Rectal smooth muscle tissue (tissue), 1 donor: ENCODE data around the gene ABCA2.

ENCODE experiments used
- H3K27ac ChIP-seq: one replicate; pipeline ENCODE4 v1.7.0; 2013; ENCODE audit warnings: low read depth, low read length, inconsistent platforms
- H3K27me3 ChIP-seq: one replicate; pipeline ENCODE4 v1.7.0; 2013; ENCODE audit warnings: low read length; ENCODE audit not compliant: control insufficient read depth, insufficient read depth
- H3K36me3 ChIP-seq: one replicate; pipeline ENCODE4 v1.7.0; 2013; ENCODE audit warnings: low read length; ENCODE audit not compliant: control insufficient read depth, insufficient read depth
- H3K4me1 ChIP-seq: one replicate; pipeline ENCODE4 v1.7.0; 2013; ENCODE audit warnings: low read length; ENCODE audit not compliant: control insufficient read depth, insufficient read depth
- H3K4me3 ChIP-seq: one replicate; pipeline ENCODE4 v1.7.0; 2013; ENCODE audit warnings: low read length
- H3K9ac ChIP-seq: one replicate; pipeline ENCODE4 v1.7.0; 2013; ENCODE audit warnings: low read length

Gene ABCA2

DNA sequence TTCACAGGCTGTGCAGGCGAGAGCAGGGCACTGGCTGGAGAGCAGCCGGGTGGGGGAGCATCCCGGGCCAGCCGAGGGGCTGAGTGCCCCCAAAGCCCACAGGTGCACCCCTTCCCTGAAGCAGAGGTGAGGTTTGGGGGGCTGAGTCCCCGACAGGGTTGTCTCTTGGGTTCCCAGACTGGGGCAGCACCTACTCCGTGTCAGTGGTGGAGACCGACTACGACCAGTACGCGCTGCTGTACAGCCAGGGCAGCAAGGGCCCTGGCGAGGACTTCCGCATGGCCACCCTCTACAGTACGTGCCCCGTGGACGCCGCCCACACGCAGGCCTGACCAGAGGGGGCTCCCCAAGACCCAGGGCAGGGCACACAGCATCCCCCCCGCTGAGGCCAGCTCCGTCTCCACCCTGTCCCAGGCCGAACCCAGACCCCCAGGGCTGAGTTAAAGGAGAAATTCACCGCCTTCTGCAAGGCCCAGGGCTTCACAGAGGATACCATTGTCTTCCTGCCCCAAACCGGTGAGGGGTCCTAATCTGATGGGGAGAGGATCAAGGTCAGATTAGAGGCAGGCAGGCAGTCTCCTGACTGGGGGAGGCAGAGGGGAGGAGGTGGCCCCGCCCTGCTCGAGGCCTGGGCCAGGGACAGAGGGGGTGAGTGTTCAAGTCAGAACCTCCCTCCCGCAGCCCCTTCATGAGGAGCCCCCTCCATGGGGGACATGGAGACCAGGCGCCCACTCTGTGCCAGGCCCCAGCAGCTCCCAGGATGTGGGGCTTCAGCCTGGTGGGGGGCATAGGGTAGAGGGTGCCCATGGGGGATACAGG, 48.1 kb downstream of the ABCA2 start:
- Histone ChIP-seq H3K4me1 (no peaks in the 10 kb centered on the region), H3K4me3 (no peak overlapping the region), H3K27me3 (peaks cover 13% of the 10 kb centered on the region), H3K27ac (no peak overlapping the region), H3K36me3 (no peaks in the 10 kb centered on the region), H3K9ac (no peak overlapping the region)

DNA sequence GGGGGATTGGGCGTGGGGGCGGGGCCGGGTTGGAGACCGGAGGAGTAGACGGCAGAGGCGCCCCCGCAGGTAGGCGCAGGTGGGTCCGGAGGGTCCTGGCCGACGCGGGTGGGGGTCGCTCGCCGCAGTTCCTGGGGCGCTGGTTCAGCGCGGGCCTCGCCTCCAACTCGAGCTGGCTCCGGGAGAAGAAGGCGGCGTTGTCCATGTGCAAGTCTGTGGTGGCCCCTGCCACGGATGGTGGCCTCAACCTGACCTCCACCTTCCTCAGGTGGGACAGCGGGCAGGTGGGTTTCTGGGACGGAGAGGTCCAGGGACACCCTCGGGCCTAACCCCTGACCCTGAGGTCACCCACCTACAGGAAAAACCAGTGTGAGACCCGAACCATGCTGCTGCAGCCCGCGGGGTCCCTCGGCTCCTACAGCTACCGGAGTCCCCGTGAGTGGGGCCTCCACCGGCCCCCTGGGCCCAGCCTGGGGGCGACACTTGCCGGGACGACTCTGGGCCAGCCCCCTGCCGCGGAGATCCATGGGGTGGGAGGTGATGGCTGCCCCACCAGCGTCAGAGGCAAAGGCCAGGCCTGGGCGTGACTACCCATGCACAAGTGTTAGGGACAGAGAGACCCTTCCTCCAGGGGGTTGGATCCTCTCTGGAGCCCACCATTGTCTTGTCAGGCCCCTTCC, 49.0 kb downstream of the ABCA2 start:
- Histone ChIP-seq H3K36me3 (no peaks in the 10 kb centered on the region), H3K27ac (no peak overlapping the region), H3K27me3 (peaks cover 9% of the 10 kb centered on the region), H3K4me3 (no peak overlapping the region), H3K4me1 (no peaks in the 10 kb centered on the region), H3K9ac (no peak overlapping the region)

DNA sequence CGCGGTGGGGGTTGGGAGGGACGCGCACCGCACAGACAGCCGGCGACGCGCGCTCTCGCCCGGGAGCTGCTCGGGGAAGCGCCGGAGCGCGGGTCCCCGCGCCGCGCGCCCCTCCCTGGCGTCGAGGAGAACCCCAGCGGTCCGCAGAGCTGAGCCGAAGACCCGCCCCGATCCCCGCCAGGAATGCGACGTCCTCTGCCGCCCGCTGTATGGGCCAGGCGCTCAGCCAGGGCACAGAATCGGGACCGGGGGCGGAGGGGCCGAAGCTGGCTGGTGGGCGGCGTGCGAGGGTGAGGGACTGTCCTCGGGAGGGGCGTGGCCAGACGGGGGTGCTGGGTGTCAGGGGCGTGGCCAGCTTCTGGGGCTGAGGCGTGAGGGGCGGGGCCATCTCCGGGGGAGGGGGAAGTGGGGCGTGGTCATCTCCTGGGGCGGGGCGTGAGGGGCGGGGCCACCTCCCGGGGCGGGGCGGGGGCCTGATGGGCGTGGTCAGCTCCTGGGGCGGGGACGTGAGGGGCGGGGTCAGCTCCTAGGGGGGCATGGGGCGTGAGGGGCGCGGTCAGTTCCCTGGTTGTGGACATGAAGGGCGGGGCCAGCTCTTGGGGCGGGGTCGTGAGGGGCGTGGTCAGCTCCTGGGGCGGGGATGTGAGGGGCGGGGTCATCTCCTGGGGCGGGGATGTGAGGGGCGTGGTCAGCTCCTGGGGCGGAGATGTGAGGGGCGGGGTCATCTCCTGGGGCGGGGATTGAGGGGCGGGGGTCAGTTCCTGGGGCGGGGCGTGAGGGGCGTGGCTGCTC, 49.8 kb downstream of the ABCA2 start:
- no peak overlapping the region for H3K9ac ChIP-seq
- H3K36me3 ChIP-seq, result no peaks in the 10 kb centered on the region
- peaks cover 9% of the 10 kb centered on the region for H3K27me3 ChIP-seq
- no peak overlapping the region for H3K27ac ChIP-seq
- no peaks in the 10 kb centered on the region for H3K4me1 ChIP-seq
- peak overlapping the region; percentile 51 for H3K4me3 ChIP-seq

DNA sequence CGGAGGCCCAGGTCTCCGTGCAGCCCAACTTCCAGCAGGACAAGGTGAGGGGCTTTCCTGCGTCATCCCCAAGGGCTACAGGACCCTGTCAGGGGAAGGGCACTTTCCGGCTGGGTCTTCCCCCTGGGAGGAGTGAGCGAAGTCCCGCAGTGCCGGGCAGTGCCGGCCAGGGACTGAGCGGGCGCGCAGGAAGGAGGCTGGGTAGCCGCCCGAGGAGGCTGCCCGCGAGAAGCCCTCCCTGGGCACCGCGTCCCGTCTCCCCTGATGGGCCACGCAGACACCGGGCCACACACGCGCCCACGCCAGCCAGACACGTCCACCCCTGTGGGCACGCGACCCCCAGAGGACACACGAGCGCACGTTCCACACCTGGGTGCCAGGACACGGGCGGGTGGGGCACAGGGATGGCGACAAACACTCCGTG, 50.4 kb downstream of the ABCA2 start:
- H3K27ac ChIP-seq, result no peak overlapping the region
- H3K27me3 ChIP-seq, result peaks cover 3% of the 10 kb centered on the region
- H3K9ac ChIP-seq, result no peak overlapping the region
- H3K36me3 ChIP-seq, result no peaks in the 10 kb centered on the region
- no peaks in the 10 kb centered on the region for H3K4me1 ChIP-seq
- H3K4me3 ChIP-seq, result peak overlapping the region; percentile 51

DNA sequence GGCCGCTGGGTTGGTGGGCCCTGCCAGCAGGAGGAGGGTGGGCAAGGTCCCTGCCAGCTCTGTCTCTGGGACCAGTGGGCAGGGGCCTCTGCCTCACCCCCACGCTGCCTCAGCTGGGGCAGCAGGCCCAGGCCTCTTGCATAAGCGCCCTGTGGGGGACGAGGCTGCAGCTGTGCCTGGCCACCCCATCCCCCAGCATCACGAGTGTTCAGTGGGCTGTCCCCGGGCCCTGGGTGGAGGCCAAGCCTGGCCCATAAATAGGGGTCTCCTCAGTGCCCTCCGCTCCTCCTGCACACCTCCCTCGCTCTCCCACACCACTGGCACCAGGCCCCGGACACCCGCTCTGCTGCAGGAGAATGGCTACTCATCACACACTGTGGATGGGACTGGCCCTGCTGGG, 50.8 kb downstream of the ABCA2 start, which contains the start of gene PTGDS:
Gene PTGDS (plus strand): TSS at position 282 of the 400 bp plus-strand sequence. CDS start 75 bp downstream, at position 357.
- H3K4me1 ChIP-seq, result no peaks in the 10 kb centered on the region
- peaks cover 2% of the 10 kb centered on the region for H3K27me3 ChIP-seq
- H3K9ac ChIP-seq, result no peak within 1 kb of the TSS
- no peaks in the 10 kb centered on the region for H3K36me3 ChIP-seq
- H3K27ac ChIP-seq, result no peak within 1 kb of the TSS
- peak within 1 kb of the TSS; percentile 51 for H3K4me3 ChIP-seq

DNA sequence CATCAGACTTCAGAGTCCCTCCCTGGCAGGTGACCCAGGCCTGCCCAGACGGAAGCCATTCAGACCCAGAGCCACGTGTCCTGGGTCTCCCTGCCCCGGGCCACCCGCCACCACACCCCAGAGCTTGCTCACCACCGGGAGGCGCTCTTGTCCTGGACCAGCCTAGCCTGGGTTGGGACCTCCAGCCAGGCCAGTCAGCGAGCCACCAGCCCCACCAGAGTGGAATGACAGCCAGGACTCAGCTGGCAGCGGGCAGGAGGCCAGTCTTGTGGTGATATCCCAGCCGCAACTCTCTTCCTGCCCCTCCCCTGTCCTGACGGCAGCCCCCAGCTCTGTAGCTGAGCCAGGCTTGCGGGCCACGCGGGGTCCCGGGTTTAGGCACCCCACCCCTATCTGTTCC, 52.4 kb downstream of the ABCA2 start:
- Histone ChIP-seq H3K27me3 (no peaks in the 10 kb centered on the region), H3K36me3 (no peaks in the 10 kb centered on the region), H3K27ac (no peak overlapping the region), H3K9ac (no peak overlapping the region), H3K4me1 (no peaks in the 10 kb centered on the region), H3K4me3 (no peak overlapping the region)

DNA sequence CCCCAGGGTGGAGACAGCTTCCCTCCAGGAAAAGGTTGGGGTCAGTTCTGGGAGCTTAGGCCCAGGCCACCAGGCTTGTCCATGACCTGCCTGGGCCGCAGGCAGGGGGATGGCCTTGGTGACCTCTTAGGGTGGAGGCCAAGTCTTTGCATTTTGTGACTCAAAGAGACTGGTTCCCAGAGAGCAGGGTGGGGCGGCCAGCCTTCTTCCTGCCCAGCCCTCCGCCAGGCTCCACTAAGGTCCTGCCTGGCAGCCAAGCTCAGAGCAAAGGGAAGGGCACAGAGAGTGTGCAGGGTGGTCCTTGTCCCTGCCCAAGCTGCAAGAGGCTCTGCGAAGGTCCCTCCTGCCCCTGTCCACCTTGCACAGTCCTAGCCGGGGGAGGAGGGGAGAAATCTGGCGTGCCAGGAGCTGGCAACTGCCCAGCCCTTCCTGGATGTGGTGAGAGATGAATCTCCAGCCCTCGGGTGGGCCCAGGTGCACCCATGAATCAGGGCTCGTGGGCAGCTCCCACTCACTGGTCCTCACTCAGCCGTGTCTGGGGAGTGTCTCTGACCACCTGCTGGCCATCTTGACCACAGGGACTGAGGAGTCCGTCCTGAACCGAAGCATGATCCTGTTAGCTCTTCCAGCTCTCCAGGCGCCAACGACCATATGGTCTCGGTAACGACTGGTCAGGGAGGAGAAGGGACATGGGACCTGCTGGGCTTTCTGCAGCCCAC, 53.1 kb downstream of the ABCA2 start:
- H3K27me3 ChIP-seq, result no peaks in the 10 kb centered on the region
- H3K9ac ChIP-seq, result no peak overlapping the region
- no peaks in the 10 kb centered on the region for H3K36me3 ChIP-seq
- H3K4me3 ChIP-seq, result no peak overlapping the region
- no peaks in the 10 kb centered on the region for H3K4me1 ChIP-seq
- no peak overlapping the region for H3K27ac ChIP-seq

DNA sequence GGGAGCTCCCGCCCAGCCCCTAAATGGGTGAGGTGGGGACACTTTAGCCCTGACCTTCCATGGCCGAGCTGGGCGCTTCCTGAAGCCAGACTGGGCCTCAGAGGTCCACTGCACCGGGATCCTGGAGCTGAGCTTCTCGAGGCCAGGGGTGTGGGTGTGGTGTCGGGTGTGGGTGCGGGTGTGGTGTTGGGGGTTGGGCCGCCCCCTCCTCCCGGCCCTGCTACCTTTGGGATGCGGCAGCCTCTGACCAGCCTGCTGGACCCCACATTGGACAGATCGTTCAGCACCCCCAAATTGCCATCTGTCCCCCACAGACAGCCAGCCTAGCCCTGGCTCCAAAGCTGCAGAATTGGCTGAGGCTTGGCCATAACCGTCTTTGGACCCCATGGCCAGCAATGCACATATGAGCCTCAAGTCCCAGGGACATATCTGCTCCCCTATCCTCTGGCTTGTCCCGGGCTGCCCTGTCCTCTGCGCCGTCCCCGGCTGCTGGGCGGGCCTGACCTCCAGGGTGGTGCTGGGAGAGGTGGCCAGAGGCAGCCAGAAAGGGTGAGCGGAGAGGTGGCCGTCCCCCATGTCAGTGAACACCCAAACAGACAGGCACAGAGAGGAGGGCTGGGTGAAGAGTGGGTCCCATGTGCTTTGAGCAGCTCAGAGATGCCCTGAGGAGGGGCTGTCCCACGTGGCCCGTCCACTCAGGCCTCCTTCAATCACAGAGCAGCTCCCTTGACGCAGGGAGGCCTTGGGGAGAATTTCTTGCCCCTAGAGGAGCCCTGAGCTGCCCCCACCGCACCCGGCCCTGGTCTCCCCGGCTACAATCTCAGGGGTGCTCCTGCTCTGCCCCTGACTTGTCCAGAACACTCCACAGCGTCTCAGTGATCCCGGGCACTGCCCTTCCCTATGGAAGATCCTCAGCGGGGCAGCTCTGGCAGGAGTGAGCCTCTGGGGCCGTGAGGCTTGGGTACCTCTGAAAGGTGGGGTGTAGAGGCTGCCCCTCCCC, 54.1 kb downstream of the ABCA2 start:
- no peaks in the 10 kb centered on the region for H3K36me3 ChIP-seq
- no peaks in the 10 kb centered on the region for H3K4me1 ChIP-seq
- H3K27ac ChIP-seq, result no peak overlapping the region

DNA sequence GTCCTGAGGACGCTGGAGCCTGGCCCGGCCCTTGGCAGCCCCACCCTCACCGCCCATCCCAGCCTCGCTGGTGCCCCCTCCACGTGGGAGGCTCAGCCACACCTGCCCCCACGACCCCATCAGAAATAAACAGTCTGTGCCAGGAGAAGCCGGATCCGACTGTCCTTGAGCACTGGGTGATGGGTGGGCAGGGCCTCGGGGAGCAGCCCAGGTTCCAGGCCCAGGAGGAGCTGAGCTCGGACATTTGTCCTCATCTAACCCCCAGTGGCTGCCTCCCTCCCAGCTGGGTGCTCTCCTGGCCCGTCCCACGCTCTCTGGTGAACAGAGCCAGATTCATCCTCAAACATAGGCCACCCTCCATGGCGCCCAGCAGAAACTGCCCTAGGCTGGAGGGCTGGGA, 55.3 kb downstream of the ABCA2 start:
- no peak overlapping the region for H3K9ac ChIP-seq
- H3K36me3 ChIP-seq, result no peaks in the 10 kb centered on the region
- H3K27ac ChIP-seq, result no peak overlapping the region
- H3K4me1 ChIP-seq, result no peaks in the 10 kb centered on the region
- no peaks in the 10 kb centered on the region for H3K27me3 ChIP-seq
- H3K4me3 ChIP-seq, result no peak overlapping the region

More for the DNA sequence above, 54.1 kb downstream of the ABCA2 start:
- Histone ChIP-seq H3K4me3 (no peak overlapping the region), H3K27me3 (no peaks in the 10 kb centered on the region), H3K9ac (no peak overlapping the region)

DNA sequence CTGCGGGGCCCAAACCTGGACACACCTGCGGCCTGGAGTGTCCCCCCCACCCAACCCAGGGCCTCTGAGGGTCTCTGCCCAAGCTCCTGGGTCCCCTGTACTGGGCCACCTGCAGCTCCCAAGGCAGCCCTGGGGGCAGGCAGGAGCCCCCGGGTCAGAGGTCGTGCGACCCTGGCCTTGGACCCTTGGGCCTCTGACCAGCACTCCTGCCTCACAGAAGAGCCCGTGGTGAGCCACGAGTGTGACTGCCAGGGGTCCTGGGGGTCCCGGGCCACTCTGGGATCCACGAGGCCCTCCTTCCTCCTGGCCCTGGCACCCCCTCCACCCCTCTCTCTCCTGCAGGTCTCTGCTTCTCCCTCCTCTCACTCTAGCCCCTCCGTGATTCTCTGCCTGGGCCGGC, 55.7 kb downstream of the ABCA2 start:
- Histone ChIP-seq H3K4me1 (no peaks in the 10 kb centered on the region), H3K9ac (no peak overlapping the region), H3K27ac (no peak overlapping the region), H3K27me3 (no peaks in the 10 kb centered on the region), H3K4me3 (no peak overlapping the region), H3K36me3 (no peaks in the 10 kb centered on the region)

DNA sequence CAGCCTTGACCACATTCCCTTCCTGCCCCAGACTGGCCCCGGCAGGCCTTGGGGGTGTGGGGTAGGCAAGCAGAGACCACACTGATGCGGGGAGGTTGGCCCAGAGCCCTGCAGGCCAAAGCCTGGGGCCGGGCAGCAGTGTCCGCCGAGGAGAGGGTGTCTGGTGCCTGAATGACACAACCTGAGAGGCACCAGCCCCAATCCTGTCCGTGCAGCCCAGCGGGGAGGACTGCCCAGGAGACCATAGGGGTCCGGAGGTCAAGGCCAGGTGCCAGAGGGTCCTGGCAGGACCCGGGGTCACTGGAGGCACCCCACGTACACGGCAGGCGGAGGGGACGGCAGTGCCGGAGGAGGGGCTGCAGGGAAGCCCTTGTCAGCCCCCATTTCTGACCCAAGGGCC, 56.3 kb downstream of the ABCA2 start:
- H3K27me3 ChIP-seq, result no peaks in the 10 kb centered on the region
- H3K36me3 ChIP-seq, result no peaks in the 10 kb centered on the region
- no peak overlapping the region for H3K9ac ChIP-seq
- no peak overlapping the region for H3K4me3 ChIP-seq
- H3K27ac ChIP-seq, result no peak overlapping the region
- no peaks in the 10 kb centered on the region for H3K4me1 ChIP-seq
